Neural progenitor cell (in vitro differentiated cells): Measurements from ENCODE around the gene UNK.

ENCODE experiments used
- EZH2 ChIP-seq: fragments of 200-600 bp; sonication (generic); IDR thresholded peaks from 2 replicates; pipeline ENCODE4 v1.6.1; 2017; ENCODE audit warnings: antibody characterized with exemption, mild to moderate bottlenecking, moderate library complexity
- EZH2phosphoT487 ChIP-seq: fragments of 200-600 bp; sonication (generic); IDR thresholded peaks from 2 replicates; pipeline ENCODE4 v1.6.1; 2017; ENCODE audit warnings: antibody characterized with exemption
- TF ChIP-seq, protein P1 (sequence below): fragments of 200-600 bp; sonication (generic); IDR thresholded peaks from 2 replicates; pipeline ENCODE4 v1.5.1; 2017; ENCODE audit warnings: antibody characterized with exemption, mild to moderate bottlenecking

DNA sequence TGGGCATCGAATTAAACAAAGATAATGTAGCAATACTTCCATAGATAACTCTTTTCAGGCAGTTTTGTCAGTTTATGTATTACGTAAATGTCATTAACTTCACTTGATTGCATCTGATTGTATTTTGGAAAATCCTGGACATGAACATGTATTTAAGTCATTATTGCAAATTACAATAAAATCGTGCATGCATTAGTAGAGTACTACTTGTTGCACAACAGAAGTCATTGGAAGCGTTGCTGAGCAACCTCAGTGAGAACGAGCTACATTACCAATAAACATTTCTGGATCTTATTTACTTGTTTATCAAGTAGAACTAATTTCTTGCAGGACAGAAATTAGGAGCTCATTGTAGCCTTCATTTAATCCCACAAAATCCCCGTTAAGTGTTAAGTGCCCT, 6.6 kb downstream of the UNK start:
- TF ChIP-seq EZH2, result no peak
- TF ChIP-seq, protein P1, sequence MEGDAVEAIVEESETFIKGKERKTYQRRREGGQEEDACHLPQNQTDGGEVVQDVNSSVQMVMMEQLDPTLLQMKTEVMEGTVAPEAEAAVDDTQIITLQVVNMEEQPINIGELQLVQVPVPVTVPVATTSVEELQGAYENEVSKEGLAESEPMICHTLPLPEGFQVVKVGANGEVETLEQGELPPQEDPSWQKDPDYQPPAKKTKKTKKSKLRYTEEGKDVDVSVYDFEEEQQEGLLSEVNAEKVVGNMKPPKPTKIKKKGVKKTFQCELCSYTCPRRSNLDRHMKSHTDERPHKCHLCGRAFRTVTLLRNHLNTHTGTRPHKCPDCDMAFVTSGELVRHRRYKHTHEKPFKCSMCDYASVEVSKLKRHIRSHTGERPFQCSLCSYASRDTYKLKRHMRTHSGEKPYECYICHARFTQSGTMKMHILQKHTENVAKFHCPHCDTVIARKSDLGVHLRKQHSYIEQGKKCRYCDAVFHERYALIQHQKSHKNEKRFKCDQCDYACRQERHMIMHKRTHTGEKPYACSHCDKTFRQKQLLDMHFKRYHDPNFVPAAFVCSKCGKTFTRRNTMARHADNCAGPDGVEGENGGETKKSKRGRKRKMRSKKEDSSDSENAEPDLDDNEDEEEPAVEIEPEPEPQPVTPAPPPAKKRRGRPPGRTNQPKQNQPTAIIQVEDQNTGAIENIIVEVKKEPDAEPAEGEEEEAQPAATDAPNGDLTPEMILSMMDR, result no peak
- no peak for TF ChIP-seq EZH2phosphoT487
